ENCODE measurements around the gene PSENEN. TPM values are rescaled to one million over a fixed set of nuclear protein-coding genes. Genes with fewer than 3 reads are reported as not detected.
"Not testable (repeated sequence)": the region's sequence is repeated elsewhere in the genome, so short reads cannot be mapped to it uniquely, and the experiment has no call there.

Gene PSENEN
- total RNA-seq, 1 experiment from 2014 or later: 106 TPM

GRCh38 chr19:35792312-35792711, 46.9 kb downstream of the PSENEN start:
- H3K27ac ChIP-seq: no peak overlapping the region
- no peaks in the 10 kb centered on the region for H3K9me2 ChIP-seq (ENCODE audit: insufficient read depth)
- H4K20me1 ChIP-seq (ENCODE audit: insufficient read depth): no peaks in the 10 kb centered on the region
- H3F3A ChIP-seq (ENCODE audit: insufficient read depth, low read depth): no peaks in the 10 kb centered on the region
- no TSS peak for BruUV-seq (replicated peaks)
- peaks cover 19% of the 10 kb centered on the region for H3K27me3 ChIP-seq (ENCODE audit: insufficient read depth, low read depth)
- H3K4me3 ChIP-seq: no peak overlapping the region
- intact Hi-C loops (cut with micrococcal nuclease; ENCODE audit: unreplicated experiment): no loop called here
- CTCF ChIA-PET: no interaction called here
- H3K79me2 ChIP-seq (ENCODE audit: low read depth): no peaks in the 10 kb centered on the region
- no peak for DNase-seq
- no peaks in the 10 kb centered on the region for H3K4me1 ChIP-seq (replicated peaks; ENCODE audit: insufficient read depth)
- H2AFZ ChIP-seq: no peak overlapping the region
- H3K4me2 ChIP-seq: no peak overlapping the region
- TF ChIP-seq CTCF (conservative IDR thresholded peaks at IDR 0.05) (no peak), EZH2 (IDR thresholded peaks at IDR 0.05; ENCODE audit: low read depth) (no peak)
- POLR2A ChIA-PET (ENCODE audit: unreplicated experiment): no interaction called here
- no peaks in the 10 kb centered on the region for H3K36me3 ChIP-seq (ENCODE audit: low read depth)
- H3K9me3 ChIP-seq (ENCODE audit: insufficient read depth, low read depth): no peaks in the 10 kb centered on the region

GRCh38 chr19:35792888-35793287, 47.4 kb downstream of the PSENEN start:
- TF ChIP-seq EZH2 (IDR thresholded peaks at IDR 0.05; ENCODE audit: low read depth) (no peak), CTCF (conservative IDR thresholded peaks at IDR 0.05) (no peak)
- Histone ChIP-seq H3K27ac (no peak overlapping the region), H3K9me3 (ENCODE audit: insufficient read depth, low read depth) (no peaks in the 10 kb centered on the region), H3K9me2 (ENCODE audit: insufficient read depth) (no peaks in the 10 kb centered on the region), H3F3A (ENCODE audit: insufficient read depth, low read depth) (no peaks in the 10 kb centered on the region), H2AFZ (no peak overlapping the region), H3K4me2 (no peak overlapping the region), H3K79me2 (ENCODE audit: low read depth) (no peaks in the 10 kb centered on the region), H3K4me3 (no peak overlapping the region), H3K27me3 (ENCODE audit: insufficient read depth, low read depth) (peaks cover 16% of the 10 kb centered on the region), H3K4me1 (replicated peaks; ENCODE audit: insufficient read depth) (no peaks in the 10 kb centered on the region), H4K20me1 (ENCODE audit: insufficient read depth) (no peaks in the 10 kb centered on the region), H3K36me3 (ENCODE audit: low read depth) (no peaks in the 10 kb centered on the region)
- DNase-seq: no peak
- CTCF ChIA-PET: no interaction called here
- no TSS peak for BruUV-seq (replicated peaks)
- intact Hi-C loops (cut with micrococcal nuclease; ENCODE audit: unreplicated experiment): no loop called here
- POLR2A ChIA-PET (ENCODE audit: unreplicated experiment): no interaction called here

- BruUV-seq (replicated peaks): no TSS peak
- H3K79me2 ChIP-seq (ENCODE audit: low read depth): no peaks in the 10 kb centered on the region
These were observed 48.1 kb downstream of the PSENEN start for GRCh38 chr19:35793381-35794165.

GRCh38 chr19:35795564-35795963, 50.1 kb downstream of the PSENEN start:
- intact Hi-C loops (cut with micrococcal nuclease; ENCODE audit: unreplicated experiment); H3K79me2 ChIP-seq (ENCODE audit: low read depth); H3K4me2 ChIP-seq; H3K9me2 ChIP-seq (ENCODE audit: insufficient read depth); H4K20me1 ChIP-seq (ENCODE audit: insufficient read depth); H3K4me3 ChIP-seq; POLR2A ChIA-PET (ENCODE audit: unreplicated experiment); H3K4me1 ChIP-seq (replicated peaks; ENCODE audit: insufficient read depth); BruUV-seq (replicated peaks); DNase-seq; H3K36me3 ChIP-seq (ENCODE audit: low read depth); H3K27ac ChIP-seq; H3K9me3 ChIP-seq (ENCODE audit: insufficient read depth, low read depth); H3F3A ChIP-seq (ENCODE audit: insufficient read depth, low read depth); H2AFZ ChIP-seq; CTCF ChIA-PET: not testable (repeated sequence)
- peaks cover 16% of the 10 kb centered on the region for H3K27me3 ChIP-seq (ENCODE audit: insufficient read depth, low read depth)

More at GRCh38 chr19:35793381-35794165, 48.1 kb downstream of the PSENEN start:
- Histone ChIP-seq H3K27ac (no peak overlapping the region), H3K9me2 (ENCODE audit: insufficient read depth) (no peaks in the 10 kb centered on the region), H3K36me3 (ENCODE audit: low read depth) (no peaks in the 10 kb centered on the region), H3K27me3 (ENCODE audit: insufficient read depth, low read depth) (peaks cover 13% of the 10 kb centered on the region), H2AFZ (no peak overlapping the region), H3K4me3 (no peak overlapping the region), H4K20me1 (ENCODE audit: insufficient read depth) (no peaks in the 10 kb centered on the region), H3K4me1 (replicated peaks; ENCODE audit: insufficient read depth) (no peaks in the 10 kb centered on the region), H3F3A (ENCODE audit: insufficient read depth, low read depth) (no peaks in the 10 kb centered on the region), H3K4me2 (no peak overlapping the region), H3K9me3 (ENCODE audit: insufficient read depth, low read depth) (no peaks in the 10 kb centered on the region)
- TF ChIP-seq EZH2 (IDR thresholded peaks at IDR 0.05; ENCODE audit: low read depth) (no peak), CTCF (conservative IDR thresholded peaks at IDR 0.05) (no peak)
- CTCF ChIA-PET: no interaction called here
- intact Hi-C loops (cut with micrococcal nuclease; ENCODE audit: unreplicated experiment): no loop called here
- POLR2A ChIA-PET (ENCODE audit: unreplicated experiment): no interaction called here
- DNase-seq: no peak

All from PC-9 (cell line).